ENCODE data around the gene LRP8.
A peak's percentile ranks its signal among the peaks of the same experiment; 100 is the strongest.

Gene LRP8

DNA sequence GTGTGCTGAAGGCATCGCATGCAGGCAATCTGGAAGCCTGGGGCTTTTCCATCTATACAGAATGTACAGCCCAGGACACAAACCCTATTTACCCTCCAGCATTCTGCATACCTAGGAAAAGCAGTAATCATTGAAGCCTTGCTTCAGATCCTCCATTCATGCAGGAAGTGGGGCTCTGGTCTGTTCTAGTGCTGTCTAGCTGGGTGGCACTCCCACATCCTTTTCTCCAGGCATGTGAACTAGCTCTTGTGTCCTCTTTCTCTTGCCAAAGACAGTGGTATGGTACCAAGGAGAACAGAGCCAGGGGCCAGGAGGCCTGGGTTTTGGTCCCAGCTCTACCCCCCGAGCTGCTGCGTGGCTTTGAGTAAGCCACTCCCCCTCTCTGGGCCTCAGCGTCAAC lies 21.7 kb downstream of the LRP8 start:
- DNase-seq (ENCODE audit: low read depth in 2 of 2) = no peak

DNA sequence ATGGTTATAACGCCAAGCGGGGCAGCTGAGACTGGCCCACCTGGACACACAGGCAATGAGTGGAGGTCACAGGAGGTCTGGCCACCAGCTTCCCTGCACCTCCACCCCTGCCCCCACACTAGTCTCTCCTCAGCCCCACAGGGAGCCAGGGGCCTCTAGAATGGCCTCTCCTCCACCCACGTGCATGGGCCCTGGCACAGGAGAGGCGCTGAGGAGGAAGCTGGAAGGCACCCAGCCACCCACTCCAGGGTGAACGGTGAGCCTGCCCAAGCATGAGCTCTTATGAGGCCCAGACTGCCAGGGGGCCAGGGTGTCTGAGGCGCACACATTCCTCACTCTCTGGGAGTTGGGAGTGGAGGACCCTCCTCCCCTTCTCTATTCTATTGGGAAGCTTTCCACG lies 22.2 kb downstream of the LRP8 start:
- no peak for DNase-seq (ENCODE audit: low read depth in 2 of 2)

DNA sequence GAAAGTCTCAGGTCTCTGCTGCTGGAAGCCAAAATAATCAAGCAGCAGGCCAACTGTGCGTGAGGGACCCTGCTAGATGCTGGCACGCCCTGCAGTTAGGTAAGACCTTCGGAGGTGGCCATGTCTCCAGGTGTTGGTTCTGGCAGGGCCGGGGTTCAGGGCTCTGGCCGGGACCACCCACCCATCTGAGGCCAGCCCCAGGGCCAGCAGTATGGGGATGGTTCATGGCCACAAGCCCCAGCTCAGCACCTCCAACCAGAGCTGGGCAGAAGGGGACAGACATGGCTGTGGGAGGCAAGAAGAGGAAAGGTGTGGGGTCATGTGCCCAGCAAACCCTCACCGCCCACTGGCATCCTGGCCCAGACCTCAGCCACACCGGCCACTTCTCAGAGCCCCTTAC lies 23.3 kb downstream of the LRP8 start:
- DNase-seq (ENCODE audit: low read depth in 2 of 2) = no peak

DNA sequence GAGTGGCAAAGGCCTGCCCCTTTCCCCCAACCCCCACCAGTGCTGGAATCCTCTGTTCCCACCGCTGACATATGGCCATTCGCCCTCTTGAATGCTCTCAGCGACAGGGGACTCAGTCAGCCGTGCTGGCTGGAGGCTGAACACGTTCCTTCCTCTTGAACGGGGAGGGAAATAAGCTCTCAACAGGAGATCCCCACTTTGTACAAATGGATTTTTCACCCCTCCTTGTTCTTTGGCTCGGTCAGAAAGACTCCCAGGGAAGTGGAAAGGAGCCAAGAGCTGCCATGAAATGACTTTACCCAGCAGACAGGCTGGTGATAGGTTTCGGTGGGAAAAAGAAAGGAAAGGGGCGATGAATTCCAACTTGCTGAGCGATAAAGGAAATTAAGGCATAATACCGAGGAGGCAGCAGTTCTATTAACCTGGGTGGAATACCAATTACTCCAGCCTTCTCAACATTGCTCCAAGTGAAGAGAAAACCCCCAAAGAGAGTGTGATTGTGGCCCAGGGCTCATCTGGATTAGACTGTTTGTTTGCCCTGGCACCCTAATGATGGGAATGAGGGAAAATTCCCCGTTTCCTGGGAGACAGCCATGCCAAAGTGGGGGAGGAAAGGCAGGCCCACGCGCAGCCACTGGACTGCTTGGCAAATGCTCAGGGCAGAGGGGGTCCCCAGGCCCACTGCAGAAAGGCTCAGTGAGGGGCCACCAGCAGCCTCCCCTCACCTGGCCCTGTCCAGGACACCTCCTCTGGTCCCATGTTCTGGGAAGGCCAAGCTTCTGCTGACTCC lies 23.9 kb downstream of the LRP8 start:
- no peak for DNase-seq (ENCODE audit: low read depth in 2 of 2)

DNA sequence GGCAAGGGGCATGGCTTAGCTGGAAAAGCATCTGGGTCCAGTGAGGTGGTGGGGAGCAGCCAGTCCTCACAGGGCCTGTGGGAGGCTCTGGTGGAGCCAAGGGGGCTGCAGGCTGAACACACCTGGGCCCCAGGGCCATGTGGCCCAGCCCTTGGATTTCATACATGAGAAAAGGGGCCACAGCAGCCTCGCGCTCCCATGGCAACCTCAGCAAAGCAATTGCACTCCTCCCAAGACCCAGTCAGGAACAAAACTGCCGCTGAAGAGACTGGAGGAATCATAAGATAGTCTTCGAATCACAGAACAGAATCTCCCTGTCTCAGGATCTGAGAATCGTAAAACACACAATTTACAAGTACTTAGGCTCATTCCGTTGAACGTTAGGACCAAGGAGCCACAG lies 24.6 kb downstream of the LRP8 start:
- no peak for DNase-seq (ENCODE audit: low read depth in 2 of 2)

DNA sequence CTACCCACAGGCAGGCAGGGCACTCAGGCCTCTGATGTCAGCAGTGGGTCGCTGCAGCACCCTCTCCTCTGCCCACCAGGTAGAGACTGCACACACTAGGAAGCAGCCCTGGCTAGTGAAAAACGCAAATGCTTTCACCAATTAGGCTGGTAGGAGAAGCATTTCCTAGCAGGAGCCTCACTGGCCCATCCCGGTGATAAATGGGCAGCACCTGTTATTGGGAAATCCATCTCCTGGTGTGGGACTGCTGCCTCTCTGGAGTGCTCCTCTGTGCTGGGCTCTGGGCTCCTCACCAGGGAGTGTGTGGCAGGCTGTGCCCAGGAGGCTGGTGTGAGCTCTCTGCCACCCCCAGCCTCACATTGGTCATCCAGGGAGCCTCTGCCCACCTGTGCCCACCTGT lies 28.6 kb downstream of the LRP8 start:
- no peak for DNase-seq (ENCODE audit: low read depth in 2 of 2)

DNA sequence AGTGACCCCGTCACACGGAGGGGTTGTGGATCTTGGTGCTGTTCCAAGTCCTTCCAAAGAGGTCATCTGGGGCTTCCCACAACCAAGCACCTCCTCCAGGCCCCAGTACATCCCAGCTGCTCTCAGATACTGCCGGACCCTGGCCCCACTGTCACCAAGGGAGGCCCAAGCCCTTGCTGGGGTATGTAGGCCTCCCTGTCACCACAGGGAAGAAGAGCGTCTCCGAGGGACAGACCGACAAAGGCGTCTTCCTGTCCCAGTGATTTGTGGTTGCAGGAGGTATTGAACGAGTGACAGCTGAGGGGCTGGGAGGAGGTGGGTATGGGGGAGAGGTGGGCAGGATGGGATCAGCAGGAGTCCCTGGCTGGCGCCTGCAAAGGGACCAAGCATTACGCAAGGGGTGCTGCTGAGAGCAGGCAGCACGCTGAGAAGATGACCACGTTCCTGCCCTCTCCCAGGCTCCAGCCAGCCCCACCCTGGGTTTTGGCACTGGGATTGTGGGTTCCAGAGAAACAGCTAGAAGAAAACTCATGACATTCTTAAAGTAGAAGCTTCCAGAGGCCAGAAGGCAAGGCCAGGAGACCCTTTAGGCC lies 29.7 kb downstream of the LRP8 start:
- no peak for DNase-seq (ENCODE audit: low read depth in 2 of 2)

DNA sequence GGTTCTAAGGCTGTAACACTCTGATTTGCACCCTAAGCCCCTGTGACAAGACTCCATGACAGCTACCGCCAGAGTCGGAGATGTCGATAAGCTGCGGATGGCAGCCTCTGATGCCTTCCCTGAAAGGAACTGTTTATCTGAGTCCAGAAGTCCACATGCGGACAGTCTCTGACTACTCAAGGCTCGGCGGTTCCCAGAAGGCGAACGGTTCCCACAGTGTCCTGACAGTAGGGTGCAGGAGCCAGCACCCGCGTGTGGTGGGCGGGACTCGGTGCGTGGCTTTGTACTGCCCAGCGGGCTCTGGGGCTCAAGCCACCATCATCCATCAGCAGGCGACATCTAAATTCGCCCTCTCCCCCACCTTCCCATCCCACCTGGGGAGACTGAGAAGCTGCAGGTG lies 30.7 kb downstream of the LRP8 start:
- DNase-seq (ENCODE audit: low read depth in 2 of 2) = no peak

DNA sequence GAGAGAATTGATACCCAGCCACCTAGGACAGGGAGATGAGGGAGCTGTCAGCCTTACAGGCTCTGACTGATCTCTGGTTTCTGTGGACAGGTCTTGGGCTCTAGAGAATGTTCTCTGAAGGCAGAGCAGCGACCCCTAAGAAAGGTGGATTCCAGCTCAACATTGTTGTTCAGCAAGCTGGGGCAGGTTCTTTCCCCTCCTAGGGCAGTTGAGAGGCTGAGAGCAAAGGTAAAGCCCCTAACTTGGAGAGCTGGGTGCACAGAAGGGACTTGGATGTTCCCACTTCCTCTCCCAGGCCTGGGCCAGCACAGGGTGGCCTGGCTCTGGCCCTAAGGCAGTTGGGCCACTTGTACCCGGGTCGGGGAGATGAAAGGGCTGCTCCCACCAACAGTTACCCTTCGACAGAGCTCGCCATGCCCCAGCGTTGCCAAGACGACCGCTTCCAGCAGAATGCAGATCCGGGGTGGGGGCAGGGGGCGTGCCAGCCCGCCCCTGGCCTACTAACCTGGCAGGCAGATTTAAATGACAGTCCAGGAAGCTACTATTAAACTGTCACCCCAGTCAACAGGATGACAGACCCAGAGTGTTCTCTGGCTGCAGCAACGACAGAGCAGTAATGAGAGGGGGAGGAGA lies 31.6 kb downstream of the LRP8 start:
- no peak for DNase-seq (ENCODE audit: low read depth in 2 of 2)

DNA sequence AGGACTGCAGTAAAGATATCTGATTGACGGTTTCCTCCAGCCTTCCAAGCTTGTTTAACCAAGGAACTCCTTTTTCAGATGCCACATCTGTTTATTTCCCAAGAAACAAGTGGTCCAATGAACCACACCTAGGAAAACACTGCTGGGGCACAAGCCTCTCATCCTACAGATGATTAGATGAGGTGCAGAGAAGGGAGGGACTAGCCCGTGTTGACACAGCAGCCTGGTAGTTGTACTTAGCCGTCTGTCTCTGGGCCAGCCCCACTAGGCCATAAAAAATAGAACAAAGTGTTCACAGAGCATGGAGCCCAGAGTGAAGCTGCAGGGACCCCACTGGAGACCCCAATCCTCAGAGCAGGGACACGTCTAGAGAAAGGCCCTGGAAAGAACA lies 32.1 kb downstream of the LRP8 start:
- DNase-seq (ENCODE audit: low read depth in 2 of 2) = no peak

DNA sequence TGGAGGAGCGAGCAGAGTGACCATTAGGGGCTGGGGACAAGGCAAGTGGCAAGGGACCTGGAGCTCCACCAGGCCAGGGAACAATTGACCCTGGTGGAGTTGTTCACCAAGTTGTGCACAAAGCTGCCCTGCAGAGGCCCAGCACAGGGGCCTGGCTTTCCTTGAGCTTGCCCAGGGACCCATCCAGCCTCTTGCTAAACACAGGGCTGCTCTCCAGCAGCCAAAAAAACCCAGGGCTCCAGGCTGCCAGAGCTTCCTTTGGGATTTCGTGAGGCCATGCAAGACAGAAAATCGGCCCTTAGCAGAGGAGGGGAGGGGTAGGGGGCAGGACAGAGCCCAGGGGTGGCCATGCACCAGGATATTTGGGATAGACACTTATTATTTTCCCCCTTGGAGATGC lies 32.6 kb downstream of the LRP8 start:
- DNase-seq (ENCODE audit: low read depth in 2 of 2) = no peak

DNA sequence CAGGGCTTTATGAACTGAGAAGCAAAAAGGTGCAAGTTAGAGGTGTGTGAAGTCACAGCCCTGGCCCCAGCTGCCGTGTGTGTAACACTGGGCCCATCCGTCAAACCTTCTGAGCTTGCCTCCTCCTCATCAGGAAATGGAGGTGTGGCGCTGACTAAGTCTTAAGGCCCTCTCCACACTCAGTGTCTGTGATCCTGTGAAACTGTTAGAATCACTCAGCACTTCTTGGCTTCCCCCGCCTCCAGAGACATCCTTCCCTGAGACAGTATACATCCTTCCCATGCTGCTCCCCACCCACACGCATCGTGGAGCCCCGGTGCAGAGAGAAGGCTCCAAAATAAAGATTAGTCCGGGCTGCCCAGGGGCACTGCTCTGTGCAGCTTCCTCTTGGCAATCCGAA lies 33.3 kb downstream of the LRP8 start:
- DNase-seq (ENCODE audit: low read depth in 2 of 2) = peak in 1 of 2 donors; percentile 18

DNA sequence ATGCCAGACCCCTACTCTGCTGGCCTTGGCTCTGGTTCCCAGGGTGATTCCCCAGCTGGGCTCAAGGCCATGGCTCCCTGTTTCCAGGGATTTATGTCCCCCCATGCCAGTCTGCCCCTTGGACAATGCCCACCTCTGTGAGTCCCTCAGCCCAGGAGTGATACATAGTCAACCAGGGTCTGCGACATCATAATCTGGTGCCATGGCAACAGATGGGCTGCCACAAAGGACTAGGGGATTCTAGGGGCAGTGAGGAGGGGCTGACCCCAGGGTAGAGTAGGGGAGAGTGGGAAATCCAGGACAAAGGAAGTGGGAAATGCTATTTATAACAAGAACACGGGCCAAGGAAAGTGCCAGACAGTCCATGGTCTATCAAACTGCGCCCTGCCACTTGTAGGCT lies 33.8 kb downstream of the LRP8 start:
- DNase-seq (ENCODE audit: low read depth in 2 of 2) = no peak

DNA sequence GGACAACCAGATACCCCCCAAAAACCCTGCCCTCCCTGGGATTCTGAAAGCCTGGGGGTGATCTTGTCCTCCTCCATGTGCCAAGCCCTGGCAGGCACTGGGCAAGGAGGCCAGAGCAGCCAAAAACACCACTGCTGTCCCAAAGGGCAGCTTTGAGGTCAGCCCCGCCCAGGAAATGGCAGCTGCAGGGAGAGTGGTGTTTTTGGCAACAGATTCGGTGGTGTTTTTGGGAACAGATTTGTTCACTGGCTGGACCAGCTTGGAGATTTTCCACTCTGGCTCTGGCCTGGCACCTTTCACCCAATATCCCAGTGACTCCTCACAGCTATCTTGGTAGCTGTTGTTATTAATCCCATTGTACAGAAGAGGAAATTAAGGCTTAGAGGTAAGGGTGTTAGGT lies 34.7 kb downstream of the LRP8 start:
- DNase-seq (ENCODE audit: low read depth in 2 of 2) = no peak

DNA sequence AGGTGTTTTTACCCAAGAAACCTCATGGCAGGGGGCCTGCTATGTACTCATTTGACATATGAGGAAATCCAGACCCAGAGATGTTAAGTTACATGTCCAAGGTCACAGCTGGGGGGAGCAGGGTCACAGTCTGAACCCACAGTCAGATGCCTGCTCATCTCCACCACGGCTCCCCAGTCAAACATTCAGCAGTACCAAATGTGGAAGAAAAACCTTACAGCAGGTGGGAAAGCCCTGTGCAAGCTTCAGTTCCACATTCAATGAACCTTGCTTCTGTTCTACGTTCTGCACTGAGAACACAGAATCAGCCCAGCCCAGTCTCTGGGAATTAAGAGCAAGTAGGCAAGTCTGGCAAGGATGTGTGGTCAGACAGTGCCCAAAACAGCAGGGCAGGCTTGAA lies 35.2 kb downstream of the LRP8 start:
- no peak for DNase-seq (ENCODE audit: low read depth in 2 of 2)

DNA sequence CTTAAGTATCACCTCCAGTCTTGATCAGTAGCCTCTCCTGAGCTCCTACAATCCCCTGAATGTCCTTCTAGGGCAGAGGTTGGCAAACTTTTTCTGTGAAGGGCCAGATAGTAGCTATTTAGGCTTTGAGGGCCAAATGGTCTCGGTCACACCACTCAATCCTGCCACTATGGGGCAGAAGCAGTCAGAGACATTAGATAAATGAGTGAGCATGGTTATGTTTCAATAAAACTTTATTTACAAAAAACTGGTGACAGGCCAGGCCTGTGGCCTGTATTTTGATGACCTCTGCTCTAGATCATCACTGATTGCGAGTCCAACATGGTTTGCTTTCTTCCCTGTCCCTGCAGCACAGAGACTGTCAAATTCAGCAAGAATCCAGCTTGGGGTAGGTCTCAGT lies 36.3 kb downstream of the LRP8 start:
- no peak for DNase-seq (ENCODE audit: low read depth in 2 of 2)

DNA sequence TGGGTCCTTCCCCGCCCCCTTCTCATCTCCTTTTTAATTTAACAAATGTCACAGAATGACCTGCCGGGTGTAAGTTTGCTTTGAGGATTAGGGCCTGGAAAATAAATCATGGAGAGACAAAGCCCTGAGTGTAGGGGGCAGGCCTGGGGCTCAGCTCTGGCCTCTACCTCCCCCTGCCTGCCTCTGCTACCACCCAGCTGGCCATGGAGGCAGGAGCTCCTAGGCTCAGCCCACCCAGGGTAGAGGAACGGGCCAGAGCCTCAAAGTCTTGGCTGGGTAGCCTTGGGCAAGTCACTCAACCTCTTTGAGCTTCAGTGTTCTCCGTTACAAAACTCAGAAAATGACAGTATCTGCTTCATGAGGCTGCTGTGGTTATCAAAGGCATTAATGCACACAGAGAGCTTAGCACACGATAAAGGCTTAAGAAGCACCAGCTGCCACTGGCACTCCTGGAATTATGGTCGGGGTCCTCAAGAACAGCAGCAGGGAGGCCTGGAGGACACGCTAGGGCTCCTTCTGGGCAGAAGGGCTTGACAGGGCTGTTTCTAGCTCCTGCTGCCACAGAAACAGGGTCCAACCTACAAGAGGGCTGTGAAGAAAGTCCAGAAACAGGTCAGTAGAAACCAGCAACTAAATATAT lies 39.0 kb downstream of the LRP8 start:
- no peak for DNase-seq (ENCODE audit: low read depth in 2 of 2)

DNA sequence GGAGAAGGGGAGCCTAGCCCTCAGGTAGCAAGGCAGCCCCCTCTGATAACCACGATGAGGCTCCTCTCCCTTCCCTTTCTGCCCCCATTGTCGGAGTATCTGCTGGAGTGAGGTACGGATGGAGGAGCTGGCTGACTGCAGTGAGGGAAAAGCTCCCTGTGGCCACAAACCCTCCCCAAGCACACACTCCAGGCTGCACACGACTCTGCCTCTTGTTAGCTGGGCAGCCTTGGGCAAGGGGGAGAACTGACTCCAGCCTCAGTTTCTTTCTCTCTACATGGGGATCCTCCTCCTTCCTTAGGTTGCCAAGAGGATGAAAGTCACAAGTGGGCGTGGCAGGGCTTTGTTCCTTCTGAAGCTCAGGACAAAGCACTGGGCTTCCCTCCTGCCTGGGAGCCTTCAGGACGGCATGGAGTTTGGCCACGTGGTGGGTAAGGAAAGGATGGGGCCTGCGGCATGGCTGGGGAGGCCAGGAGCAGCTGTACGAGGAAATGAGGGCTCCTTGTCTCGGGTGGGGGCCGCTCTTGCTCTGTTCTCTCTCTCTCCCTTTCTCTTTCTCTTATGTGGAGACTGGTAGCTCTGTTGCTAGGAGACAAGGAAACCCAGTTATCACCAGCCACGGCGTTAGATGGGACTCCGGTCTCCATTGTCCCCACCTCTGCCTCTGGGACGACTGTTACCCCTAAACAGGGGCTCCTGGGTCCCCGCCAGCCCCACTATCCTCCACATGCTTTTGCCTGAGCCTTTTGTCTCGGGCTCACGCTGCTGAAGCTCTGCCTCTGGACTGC lies 39.7 kb downstream of the LRP8 start:
- no peak for DNase-seq (ENCODE audit: low read depth in 2 of 2)

DNA sequence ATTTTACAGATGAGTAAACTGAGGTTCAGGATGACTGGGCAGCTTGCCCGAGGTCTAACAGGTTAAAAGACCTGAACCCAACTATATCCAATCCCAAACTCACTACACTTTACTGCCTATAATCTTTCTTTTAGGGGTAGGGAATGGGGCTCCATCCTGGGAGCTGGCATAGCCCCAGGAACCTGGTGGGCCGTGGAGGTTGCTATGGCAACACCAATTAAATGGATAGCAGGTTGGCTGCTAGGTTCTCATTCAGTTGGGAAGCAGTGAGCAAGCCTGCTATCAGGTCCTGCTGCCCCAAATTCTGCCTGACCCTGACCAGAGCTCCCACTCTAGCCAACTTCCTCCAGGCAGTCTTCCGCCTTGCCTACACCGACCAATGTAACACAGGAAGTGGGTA lies 40.9 kb downstream of the LRP8 start:
- no peak for DNase-seq (ENCODE audit: low read depth in 2 of 2)

DNA sequence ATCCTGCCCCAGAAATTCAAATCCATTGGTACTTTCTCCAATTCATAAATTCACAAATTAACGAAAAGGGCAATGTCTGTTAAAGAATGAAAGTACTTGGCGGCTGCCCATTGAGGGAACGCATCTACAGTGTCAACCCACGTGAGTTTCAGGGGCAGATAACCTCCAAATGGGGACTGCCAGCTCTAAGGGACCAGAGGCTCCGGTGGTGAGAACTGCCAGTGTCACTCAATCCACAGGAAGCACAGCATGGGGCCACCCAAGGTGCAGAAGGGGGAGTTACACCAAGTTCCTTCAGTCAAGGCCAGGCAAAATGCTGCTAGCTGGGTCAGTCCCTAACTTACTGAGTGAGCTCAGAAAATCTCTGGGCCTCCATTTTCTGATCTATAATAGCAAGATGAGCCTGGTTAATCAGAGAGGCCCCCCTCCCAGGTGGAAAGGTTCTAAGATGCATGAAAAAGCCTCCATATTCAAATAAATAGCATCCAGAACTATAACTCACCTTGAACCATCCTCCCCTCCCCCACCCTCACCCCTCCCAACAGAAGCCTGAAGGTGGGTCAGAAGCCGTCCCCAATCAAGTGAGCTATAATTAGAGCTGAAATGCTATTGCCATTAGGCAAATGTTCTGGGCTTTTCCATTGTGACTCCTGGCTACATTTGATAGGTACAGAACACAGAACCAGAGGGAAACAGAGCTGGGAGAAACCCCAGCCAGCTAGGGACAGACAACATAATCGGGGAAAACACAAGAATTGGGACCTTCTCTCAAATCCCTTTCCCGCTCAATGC lies 41.7 kb downstream of the LRP8 start:
- DNase-seq (ENCODE audit: low read depth in 2 of 2) = no peak

DNA sequence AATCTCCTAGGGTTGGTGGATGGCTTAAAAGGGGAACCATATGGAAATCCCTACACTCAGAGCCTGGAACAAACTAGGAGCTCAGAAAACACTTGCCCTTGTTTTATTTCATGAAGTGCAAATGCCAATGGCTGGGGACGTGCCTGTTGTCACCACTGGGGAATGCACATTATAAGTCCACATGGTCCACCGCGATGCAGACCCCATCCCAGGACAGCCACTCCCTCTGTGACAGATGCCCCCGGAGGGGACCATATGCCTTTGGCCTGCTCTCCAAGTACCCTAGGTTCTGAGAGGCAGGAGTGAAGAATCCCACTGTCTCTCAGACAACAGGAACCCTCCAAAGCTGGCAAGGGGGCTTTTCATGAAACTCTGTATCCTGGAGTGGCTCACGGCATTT lies 42.3 kb downstream of the LRP8 start:
- DNase-seq (ENCODE audit: low read depth in 2 of 2) = no peak

Data from stimulated activated CD8-positive, alpha-beta memory T cell treated with anti-CD3 and anti-CD28 coated beads, Interleukin-15, amount 100 ng/mL, for 4 hours (primary cell).